Measurements from ENCODE around the gene ARHGAP19.

The ARHGAP19 gene, protein sequence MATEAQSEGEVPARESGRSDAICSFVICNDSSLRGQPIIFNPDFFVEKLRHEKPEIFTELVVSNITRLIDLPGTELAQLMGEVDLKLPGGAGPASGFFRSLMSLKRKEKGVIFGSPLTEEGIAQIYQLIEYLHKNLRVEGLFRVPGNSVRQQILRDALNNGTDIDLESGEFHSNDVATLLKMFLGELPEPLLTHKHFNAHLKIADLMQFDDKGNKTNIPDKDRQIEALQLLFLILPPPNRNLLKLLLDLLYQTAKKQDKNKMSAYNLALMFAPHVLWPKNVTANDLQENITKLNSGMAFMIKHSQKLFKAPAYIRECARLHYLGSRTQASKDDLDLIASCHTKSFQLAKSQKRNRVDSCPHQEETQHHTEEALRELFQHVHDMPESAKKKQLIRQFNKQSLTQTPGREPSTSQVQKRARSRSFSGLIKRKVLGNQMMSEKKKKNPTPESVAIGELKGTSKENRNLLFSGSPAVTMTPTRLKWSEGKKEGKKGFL

DNA sequence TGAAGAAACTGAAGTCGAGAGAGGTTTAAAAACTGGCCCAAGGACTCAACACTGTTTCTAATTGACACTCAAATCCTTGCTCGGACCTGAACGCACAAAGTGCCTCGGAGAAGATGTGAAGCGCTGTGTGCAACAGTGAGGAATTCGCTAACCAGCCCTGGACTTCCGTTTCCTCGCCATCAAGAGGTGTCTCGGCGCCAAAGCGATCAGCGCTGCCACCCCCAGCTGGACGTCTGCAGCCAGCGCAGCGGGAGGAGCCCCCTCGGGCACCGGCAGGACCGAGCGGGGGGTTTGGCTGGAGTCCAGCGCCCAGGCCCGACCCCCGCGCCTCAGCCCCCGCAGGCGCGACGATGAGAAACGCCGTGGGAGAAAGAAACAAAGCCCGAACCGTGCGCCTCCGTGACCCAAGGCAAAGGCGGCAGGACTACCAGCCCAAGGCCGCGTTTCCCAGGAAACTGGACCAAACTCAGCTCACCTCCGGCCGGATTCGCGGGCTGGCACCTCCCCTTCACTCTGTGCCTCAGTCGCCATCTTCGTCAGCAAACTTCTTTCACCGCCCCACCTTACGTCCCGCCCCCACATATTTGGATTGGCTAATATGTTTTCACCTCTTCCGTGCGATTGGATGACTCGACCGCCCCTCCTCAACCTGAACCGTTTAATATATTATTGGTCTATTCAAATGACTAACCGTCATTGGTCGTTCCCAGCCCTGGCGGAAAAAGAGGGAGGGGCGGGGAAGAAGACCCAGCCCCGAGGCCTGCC is at the start of gene ARHGAP19:
Gene ARHGAP19, minus strand, starts transcription at position 541 of the 765 bp plus-strand sequence. Its CDS starts 10 bp downstream, at position 531.
- DNase-seq, result peak; percentile 99

DNA sequence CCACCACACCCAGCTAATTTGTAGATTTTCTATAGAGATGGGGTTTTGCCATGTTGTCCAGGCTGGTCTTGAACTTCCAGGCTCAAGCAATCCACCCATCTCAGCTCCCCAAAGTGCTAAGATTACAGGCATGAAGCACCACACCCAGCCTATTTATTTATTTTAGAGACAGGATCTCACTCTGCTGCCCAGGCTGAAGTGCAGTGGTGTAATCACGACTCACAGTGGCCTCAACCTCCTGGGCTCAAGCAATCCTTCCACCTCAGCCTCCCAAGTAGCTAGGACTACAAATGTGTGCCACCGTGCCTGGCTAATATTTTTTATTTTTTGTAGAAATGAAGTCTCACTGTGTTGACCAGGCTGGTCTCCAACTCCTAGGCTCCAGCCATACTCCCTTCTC is 49.0 kb upstream of the ARHGAP19 start:
- no peak for DNase-seq

DNA sequence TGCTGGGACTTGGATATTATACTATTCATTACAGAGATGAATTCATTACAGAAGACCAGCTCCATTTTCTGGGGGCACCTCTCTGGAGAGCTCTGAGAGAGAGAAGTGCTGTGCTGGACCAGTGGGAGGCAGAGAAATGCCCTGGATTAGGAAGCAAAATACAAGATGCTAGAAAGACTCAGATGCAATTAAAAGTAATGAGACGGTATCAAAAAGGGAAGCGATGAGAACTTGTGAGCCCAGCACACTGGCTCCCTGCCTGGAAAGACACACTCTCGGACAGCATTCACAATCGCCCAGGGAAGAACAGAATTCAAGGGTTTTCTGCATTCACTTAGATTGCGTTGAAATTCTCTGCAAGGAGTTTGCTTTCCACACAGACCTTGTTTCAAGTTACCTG is 45.6 kb upstream of the ARHGAP19 start:
- DNase-seq, result no peak

DNA sequence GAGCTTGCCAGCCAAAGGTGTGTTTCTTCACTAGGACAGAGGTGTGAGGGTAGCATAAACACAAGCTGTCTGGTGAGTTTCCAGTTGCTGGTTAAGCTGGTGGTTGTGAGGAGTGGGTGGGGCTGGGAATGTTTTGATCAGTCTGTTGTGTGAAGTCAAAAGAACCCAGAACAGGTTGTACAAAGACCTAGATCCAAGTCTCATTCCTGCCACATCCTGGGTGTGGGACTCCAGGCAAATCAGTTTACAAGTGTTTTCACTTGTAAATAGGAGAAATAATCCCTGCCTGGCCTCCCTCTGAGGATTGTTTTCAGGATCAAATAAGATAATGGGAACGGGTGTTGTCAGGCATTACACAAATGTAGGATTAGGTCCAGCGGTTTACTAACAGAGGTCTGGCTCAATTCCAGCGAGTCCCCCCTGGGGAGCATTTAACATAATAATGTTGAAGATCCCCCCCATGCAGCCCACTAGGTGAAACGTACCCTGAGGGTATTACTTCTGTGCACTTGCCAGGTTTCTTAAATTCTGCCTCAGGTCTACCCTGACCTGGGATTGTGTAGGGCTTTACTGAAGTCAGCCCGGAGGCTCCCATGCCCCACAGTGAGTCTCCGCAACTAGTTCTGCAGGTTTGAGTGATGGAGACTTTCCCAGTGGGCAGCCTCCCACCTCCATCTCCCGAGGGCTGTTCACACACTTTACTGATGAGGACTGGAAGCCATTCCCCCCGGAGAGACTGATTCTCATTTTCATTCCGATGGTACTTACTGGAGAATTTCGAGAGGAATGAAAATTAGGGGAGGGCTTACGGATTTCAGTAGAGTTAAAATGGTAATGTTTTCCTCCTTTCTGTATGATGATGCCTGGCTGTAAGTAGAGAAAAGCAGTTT is 44.8 kb upstream of the ARHGAP19 start:
- DNase-seq, result no peak

DNA sequence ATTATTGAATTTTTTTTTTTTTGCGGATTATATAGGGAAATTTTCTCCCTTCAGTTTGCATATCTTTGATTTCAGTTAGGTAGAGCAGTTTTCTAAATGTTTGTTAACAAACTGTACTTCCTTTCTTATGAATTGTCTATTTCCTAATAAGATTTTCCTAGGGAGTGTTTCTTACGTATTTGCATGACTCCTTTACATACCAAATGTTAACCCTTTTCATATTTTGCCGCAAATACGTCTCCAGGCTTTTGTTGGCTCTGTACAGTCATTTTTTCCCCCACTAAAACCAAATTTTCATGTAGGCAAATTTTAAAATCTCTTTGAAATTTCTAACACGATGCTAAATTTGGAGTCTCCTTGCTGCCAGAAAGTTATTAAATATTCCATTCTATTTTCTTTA is 44.0 kb upstream of the ARHGAP19 start:
- DNase-seq, result no peak

DNA sequence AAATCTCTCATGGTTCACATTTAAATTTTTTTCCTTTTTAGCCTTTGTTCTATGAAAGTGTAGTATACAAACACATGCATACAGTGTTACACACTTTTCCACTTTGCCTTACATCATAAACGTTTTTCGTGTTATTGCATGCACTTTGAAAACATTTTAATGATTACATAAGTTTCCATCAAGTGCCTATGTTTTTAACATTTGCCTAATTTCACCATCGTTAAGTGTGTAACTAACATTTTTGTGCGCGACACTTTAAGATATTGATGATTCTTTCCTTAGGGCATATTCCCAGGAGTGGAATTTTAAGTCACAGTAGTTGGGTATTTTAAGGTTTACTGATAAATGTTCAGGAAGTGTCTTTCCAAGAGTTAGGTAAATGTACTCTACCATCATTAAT is 43.6 kb upstream of the ARHGAP19 start:
- DNase-seq, result no peak

DNA sequence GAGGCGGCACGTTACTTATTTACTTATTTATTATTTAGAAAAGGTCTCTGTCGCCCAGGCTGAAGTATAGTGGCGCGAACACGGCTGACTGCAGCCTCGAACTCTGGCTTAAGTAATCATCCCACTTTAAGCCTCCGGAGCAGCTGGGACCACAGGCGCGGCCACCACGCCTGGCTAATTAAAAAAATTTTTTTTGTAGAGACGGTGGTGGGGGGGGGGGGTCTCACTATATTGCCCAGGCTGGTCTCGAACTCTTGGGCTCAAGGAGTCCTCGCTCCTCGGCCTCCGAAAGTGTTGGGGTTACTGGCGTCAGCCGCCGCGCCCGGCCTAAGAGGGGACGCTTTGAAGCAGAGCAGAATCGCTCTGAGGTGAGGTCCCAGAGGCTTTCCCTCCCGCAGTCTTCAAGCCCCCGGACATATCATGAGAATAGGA is 42.8 kb upstream of the ARHGAP19 start:
- no peak for DNase-seq

DNA sequence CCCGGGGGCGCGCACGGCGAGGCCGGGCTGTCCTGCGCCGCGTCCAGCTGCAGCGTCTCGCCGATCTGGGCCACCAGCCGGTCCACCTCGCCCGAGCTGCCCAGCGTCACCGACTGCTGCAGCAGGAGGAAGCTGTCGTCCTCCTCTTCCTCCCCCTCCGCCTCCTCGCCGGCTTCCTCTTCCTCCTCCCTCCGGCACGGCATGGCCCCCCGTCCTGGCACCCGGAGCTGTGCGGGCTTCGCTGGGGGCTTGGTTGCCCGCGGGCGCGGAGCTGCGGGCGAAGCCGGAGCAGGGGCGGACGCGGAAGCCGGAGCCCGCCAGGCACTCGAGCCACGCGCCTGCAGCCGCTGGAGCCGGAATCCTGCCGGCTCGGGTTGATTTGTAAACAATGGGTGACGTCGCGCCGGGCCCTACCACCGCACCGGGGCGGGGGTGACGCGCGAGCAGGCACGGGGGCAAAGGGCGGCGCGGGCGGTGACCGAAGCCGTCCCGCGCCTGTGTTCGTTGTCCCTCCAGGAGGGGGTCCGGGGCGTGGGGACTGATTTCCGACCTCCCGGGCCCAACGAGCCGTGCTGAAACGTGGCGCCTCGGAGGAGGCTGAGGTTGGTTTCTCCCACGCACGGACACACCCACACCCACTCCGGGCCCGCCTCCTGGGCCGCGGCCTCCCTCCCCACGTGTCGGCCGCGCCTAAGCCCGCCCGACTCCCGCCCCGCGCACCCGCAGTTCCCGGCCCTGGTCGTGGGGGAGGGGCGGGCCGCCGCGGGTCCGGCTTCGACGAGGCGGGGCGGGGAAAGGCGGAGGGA is 42.1 kb upstream of the ARHGAP19 start, which contains the start of gene FRAT2:
Gene FRAT2, minus strand, starts transcription at position 360 of the 806 bp plus-strand sequence. Its CDS starts 157 bp downstream, at position 203.
- peak; percentile 77 for DNase-seq

DNA sequence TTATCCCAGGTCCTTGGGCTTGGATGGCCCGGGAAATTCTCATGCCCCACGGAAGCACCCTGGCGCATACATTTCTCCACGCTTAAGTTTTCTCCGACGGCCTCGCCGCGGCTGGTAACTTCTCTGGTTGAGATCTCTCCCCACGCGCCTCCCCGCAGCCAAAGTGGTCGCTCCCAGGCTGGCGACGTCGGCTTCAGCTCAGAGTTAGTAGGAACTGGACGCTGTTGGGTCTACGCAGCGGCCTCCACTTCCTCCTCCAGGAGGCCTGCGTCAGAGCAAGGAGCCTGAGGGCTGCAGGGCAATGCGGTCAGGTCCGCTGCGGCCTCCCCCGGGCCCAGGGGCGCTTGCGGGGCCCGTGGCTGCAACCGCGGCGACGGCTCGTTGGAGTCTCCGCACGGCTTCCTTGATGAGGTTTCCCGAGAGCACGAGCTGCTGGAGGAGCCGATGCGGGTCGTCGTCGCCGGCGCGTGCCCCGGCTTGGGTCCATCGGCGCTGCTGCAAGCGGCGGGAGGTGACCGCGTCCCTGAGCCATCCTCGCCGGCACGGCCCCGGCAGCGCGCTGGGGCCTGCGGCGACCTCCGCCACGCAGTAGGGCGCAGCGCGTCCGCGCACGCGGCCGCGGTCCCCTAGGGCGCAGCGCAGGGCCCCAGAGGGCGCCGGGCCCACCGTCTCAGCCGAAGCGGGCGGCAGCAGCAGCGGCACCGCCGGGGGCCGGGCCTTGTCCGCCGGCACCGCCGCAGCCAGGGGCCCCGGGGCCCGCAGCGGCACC is 41.3 kb upstream of the ARHGAP19 start:
- DNase-seq, result no peak

DNA sequence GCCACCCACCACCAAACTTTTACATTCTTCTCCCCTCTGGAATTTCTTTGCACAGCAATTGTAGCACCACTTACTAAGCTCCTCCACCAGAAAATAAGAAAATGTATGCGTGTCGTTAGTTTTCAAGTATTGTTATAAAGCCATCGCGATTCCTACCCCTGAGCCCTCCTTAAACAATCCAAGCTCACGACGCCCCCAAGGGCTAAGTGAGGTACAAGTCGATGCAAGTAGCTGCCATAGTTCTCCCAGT is 40.8 kb upstream of the ARHGAP19 start:
- no peak for DNase-seq

DNA sequence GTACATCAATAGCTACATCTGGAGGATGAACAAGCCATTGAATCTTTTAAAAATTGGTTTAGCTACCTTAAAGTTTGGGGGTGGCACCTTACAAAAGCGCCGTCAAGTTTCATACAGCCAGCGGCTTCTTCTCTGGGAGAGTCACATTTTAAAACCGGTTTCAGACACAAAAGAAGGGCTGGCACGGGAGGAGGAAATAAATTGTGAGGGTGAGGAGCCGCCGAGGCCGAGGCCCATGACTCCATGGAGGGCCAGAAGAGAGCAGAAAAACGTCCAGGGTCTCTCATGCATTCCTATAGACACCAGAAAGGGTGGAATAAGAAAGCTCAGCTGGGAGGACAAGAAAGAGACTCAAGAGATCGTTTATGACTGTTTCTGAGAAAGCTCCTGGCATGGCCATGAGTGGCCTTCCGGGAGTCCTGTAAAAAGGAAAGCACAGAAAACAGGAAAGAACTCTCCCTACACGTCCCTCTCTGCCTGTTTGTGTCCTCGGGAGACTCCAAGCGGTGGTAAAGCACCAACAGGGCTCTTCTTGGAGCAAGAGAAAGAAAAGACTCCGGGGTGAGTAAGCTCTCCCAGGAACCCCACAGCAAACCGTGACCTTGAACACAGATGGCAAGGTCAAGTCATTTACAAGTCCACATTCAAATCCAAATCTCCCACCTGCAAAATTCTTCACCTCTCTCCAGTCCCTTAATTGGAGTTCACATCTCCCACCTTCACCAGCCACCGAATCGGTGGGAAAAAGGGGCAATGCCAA is 40.3 kb upstream of the ARHGAP19 start:
- peak; percentile 74 for DNase-seq

DNA sequence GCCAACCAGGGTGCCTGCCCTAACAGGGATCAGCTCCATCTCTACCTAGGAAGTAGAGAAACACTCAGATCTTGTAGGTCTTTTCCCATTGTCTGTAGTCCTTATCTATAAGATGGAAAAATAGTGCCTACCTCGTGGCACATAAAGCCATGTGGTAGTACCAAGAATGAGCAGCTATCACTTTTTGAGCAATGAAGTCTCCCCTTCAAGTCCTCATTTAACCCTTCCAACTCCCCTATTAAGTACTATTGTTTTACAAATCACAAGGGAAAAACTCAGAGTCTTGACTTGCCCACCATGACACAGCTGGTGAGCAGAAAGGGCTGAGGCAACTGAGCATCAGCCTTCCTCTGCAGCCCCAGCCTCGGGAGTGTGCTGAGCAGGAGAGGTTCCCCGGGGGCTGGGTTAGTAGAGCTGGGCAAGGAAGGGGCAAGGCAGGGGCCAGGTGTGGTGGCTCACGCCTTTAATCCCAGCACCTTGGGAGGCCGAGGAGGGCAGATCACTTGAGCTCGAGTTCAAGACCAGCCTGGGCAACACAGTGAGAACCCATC is 38.8 kb upstream of the ARHGAP19 start:
- no peak for DNase-seq

DNA sequence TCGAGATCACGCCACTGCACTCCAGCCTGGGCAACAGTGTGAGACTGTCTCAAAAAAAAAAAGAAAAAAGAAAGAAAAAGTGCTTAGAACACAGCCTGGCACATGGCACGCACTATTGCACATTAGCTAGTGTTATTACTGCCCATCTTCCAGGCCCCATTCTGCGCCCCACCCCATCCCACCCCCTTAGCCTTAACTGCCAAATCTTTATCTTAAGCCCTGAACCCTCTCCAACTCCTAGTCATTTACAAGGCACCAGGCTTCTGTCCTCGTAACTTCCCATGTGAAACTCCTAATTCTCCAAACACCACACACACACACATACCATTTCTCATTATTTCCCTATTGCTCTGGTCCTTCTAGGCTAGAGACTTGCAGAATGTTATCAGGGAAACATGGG is 37.3 kb upstream of the ARHGAP19 start:
- DNase-seq, result no peak

DNA sequence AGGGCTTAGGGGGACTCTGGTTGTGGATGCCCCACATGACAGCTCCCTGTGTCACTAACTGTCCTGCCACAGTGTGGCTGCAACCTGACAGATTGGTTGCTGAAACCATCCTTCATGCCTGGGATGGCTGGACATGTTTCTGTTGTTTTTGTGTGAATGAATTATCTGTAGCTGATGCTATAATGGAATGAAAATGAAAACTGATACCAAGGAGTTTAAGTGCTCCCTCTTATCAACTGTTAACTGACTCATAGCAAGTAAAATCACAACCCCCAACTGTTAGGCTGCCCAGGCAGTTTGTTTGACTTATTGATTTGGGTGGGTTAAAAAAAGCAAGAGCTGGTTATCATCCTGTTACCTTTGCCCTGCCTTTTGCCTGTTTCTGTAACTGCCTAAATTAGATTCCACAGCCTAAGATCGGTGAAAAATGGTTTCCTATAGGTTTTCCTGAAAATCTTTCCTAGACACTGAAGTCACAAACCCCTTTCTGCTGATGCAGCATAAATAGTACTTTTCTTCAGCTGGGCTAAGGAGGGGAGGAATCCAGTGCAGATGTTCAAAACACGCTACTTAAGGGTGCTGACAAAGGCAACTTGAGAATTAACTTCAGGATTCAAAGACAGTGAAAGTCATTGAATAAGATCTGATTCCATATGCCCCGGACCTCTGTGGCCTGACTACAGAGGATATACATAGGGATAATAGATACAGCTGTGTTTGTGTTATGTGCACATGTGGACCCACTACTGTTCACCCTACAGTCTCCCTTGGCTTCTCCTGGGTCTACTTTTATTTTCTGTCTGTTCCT is 36.4 kb upstream of the ARHGAP19 start:
- DNase-seq, result no peak

DNA sequence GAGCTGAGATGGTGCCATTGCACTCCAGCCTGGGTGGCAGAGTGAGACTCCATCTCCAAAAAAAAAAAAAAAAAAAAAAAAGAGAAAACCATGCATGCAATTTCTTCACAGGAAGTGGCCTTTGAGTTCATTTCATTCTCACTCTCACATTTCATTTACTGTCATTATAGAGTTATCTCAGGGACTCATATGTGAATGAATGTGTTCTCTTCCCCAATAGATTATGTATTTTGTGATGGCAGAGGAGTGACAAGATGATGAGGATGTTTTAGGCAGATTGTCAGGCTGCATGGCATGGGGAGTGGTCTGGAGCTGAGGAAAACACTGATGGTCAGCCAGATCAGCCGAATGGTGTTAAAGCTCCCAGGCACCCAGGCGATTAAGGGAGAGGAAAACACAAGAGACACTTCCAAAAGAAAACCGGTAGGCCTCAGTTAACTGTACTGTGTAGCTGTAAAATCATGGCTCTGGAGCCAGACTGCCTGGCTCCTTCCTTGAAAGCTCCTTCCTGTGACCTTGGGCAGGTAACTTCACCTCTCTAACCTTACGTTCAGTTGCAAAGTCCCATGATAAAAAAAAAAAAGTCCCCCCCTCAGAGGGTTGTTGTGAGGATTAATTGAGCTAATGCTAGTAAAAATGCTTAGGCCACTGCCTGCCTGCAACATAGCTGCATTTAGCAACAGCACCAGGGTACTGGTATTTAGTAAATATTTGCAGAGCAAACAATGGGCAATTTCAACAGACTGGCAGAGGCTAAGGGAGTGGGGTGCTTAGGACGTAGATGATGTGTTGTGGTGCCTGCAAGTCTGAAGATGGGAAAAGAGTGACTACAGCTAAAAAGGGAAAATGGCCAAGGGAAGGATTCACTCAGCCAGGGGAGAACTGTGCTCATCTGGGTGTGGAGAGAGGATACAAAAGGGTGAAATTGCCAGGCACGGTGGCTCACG is 35.2 kb upstream of the ARHGAP19 start:
- DNase-seq, result no peak

DNA sequence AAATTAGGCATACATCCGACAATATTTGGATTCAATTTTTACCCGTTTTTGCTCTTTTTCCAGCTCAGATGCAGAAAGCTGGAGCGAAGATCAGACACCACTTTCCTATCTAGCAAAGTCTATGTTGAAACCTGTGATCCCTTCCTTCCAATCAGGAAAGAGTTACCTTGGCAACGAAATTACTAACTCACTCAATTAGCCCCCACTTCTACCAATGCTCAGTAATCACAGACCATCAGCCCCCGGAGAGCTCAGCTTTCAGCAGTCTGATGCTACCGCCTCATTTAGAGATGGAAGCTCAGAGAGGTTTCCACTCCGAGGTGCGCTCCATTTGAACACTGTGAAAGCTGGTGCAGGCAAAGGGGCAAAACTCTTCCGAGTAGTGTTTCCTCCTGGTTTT is 33.3 kb upstream of the ARHGAP19 start:
- no peak for DNase-seq

DNA sequence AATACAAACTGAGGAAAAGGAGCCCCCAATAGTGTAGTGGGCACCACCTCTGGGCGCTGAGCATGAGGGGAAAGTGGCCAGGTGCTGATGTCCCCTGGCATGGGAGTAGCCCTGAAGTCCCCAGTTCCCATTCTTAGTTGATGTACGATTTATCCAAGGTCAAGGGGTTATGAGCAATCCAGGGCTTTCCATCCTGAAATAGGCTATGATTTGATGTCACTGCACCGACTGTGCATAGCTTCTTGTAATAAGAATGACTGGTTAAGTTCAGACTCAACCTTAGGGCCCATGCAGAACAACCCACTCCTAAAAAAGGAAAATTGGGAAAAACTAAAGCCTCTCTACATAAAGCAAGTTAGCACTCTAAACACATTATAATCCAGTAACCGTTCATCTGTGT is 31.1 kb upstream of the ARHGAP19 start:
- no peak for DNase-seq

DNA sequence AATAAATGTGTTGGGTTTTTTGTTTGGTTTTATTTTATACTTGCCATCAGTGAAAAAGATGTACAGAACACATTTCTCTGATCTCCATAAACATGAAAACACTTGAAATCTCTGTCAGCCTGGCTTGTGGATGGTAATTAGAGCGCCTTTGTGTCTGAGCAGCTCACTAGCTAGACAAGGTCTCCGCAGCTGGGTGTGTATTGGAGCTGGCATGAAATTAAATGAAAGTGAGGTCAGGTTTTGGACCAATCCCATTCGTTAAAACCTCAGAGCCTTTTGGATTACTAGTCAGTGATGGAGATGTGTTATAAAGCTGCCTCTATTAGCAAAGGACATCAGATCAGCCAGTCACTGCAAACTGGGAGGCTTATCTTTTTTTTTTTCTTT is 29.4 kb upstream of the ARHGAP19 start:
- no peak for DNase-seq

Data from kidney glomerular epithelial cell (primary cell).